AG09309 (cell line): ENCODE measurements around the gene ZDHHC19.

Experiments
- DNase-seq: peaks from one replicate; pipeline ENCODE4 v3.0.0-alpha.2; 2010; ENCODE audit warnings: low read depth
- H3K4me3 ChIP-seq: 2 replicates; pipeline ENCODE4 v1.5.1; 2011; ENCODE audit warnings: mild to moderate bottlenecking, low read depth, low read length, moderate library complexity; ENCODE audit not compliant: control insufficient read depth
- CTCF ChIP-seq: IDR thresholded peaks from 2 replicates; pipeline ENCODE4 v1.5.1; 2011; ENCODE audit warnings: mild to moderate bottlenecking, low read depth, low read length, inconsistent platforms; ENCODE audit not compliant: insufficient read depth, control insufficient read depth; ENCODE audit errors: missing control alignments

Gene ZDHHC19

GRCh38 chr3:196235452-196236122 is 24.4 kb upstream of the ZDHHC19 start:
- no peak overlapping the region for H3K4me3 ChIP-seq
- TF ChIP-seq CTCF = no peak
- no peak for DNase-seq

DNA sequence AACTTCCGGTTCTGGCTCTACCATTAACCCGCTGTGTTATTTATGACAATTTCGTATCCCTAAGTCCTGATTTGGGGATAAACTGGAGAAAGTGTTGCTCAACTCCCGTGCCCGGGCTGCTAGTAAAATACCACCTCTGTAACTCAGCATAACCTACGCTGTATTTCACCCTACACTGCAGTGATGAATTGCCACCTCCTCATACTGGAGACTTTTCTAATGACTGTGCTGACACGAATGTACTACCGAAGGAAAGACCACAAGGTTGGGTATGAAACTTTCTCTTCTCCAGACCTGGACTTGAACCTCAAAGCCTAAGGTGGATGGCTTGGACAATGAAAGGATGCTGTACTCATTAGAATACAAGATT is 21.7 kb upstream of the ZDHHC19 start:
- no peak for TF ChIP-seq CTCF
- H3K4me3 ChIP-seq = no peak overlapping the region
- no peak for DNase-seq

DNA sequence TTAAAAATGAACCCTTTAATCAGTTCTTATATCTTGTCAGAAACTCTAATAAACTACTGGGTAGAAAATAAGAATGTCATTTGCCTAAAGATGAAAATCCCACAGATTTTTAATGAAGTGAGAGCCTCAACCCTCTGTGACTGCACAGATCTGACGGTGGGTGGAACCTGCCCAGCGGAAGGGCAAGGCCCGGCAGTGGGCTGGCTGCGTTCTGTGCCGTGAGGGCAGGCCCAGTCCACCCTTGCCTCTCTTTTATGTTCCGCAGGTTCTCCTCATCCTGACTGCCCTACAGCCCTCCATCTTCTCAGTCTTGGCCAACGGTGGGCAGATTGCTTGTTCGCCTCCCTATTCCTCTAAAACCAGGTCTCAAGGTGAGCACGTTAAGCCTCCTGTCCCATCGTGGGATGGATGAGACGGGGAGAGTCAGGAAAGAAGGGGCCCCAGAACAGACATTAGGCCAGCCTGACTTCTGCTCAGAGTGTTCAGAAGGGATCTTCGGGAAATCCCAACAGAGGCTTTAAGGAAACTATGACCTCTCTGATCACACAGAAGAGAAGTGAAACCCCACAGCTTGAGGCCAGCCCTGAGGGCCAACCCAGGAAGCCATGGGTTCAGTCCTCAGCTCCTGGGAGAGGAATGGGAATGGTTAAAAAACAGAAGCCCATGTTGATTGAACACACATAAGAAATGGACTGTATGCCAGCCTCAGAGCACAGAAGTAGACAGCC is 21.1 kb upstream of the ZDHHC19 start:
- TF ChIP-seq CTCF = no peak
- no peak overlapping the region for H3K4me3 ChIP-seq
- no peak for DNase-seq

GRCh38 chr3:196227629-196228493 is 16.7 kb upstream of the ZDHHC19 start:
- no peak for DNase-seq
- H3K4me3 ChIP-seq = no peak overlapping the region
- no peak for TF ChIP-seq CTCF

GRCh38 chr3:196227121-196227561 is 15.9 kb upstream of the ZDHHC19 start:
- no peak for DNase-seq
- TF ChIP-seq CTCF = no peak
- H3K4me3 ChIP-seq = no peak overlapping the region

GRCh38 chr3:196225763-196226364 is 14.7 kb upstream of the ZDHHC19 start:
- H3K4me3 ChIP-seq = no peak overlapping the region
- no peak for DNase-seq
- no peak for TF ChIP-seq CTCF
